Measurements from ENCODE around the gene CTSL. TPM values are rescaled to one million over a fixed set of nuclear protein-coding genes. Genes with fewer than 3 reads are reported as not detected.

Gene CTSL
- total RNA-seq, 1 experiment from 2014 or later = 63.2 TPM

- CTCF ChIA-PET = no interaction called here
- TF ChIP-seq EZH2 (IDR thresholded peaks at IDR 0.05; ENCODE audit: low read length, unreplicated experiment) = no peak
- TF ChIP-seq, protein P1, sequence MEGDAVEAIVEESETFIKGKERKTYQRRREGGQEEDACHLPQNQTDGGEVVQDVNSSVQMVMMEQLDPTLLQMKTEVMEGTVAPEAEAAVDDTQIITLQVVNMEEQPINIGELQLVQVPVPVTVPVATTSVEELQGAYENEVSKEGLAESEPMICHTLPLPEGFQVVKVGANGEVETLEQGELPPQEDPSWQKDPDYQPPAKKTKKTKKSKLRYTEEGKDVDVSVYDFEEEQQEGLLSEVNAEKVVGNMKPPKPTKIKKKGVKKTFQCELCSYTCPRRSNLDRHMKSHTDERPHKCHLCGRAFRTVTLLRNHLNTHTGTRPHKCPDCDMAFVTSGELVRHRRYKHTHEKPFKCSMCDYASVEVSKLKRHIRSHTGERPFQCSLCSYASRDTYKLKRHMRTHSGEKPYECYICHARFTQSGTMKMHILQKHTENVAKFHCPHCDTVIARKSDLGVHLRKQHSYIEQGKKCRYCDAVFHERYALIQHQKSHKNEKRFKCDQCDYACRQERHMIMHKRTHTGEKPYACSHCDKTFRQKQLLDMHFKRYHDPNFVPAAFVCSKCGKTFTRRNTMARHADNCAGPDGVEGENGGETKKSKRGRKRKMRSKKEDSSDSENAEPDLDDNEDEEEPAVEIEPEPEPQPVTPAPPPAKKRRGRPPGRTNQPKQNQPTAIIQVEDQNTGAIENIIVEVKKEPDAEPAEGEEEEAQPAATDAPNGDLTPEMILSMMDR (conservative IDR thresholded peaks at IDR 0.05; ENCODE audit: low read depth, low read length) = no peak
- TF ChIP-seq EZH2phosphoT487 (IDR thresholded peaks at IDR 0.05; ENCODE audit: borderline replicate concordance, low read length) = no peak
These were observed 24.4 kb upstream of the CTSL start for GRCh38 chr9:87701491-87701890.

GRCh38 chr9:87701931-87702421 is 23.9 kb upstream of the CTSL start:
- DNase-seq (no peak), ATAC-seq (no peak)
- intact Hi-C loops (cut with micrococcal nuclease) = no loop called here
- Histone ChIP-seq H3K79me2 (ENCODE audit: low read length) (no peaks in the 10 kb centered on the region), H2AFZ (ENCODE audit: low read length) (no peak overlapping the region), H3K27ac (ENCODE audit: low read length) (no peak overlapping the region), H3K9me2 (replicated peaks; ENCODE audit: low read length) (no peaks in the 10 kb centered on the region), H3K4me3 (ENCODE audit: low read length) (no peak overlapping the region), H3K9me3 (ENCODE audit: low read length) (no peaks in the 10 kb centered on the region), H3K27me3 (ENCODE audit: low read length) (no peaks in the 10 kb centered on the region), H3K4me1 (ENCODE audit: insufficient read depth, low read length) (peaks cover 19% of the 10 kb centered on the region; the same call in 1 of the 2 replicates), H3F3A (ENCODE audit: low read length, unreplicated experiment) (no peaks in the 10 kb centered on the region), H3K9ac (ENCODE audit: low read length) (no peak overlapping the region), H3K36me3 (ENCODE audit: low read depth, low read length) (no peaks in the 10 kb centered on the region), H3K4me2 (ENCODE audit: low read length) (no peak overlapping the region), H4K20me1 (ENCODE audit: low read length) (no peaks in the 10 kb centered on the region)
- ChIA-PET CTCF (no interaction called here), POLR2A (ENCODE audit: unreplicated experiment) (no interaction called here)
- TF ChIP-seq EZH2phosphoT487 (IDR thresholded peaks at IDR 0.05; ENCODE audit: borderline replicate concordance, low read length) (no peak), EZH2 (IDR thresholded peaks at IDR 0.05; ENCODE audit: low read length, unreplicated experiment) (no peak)
- TF ChIP-seq, protein P1 (conservative IDR thresholded peaks at IDR 0.05; ENCODE audit: low read depth, low read length) = no peak
- BruUV-seq (replicated peaks) = no TSS peak

More at GRCh38 chr9:87701491-87701890, 24.4 kb upstream of the CTSL start:
- ATAC-seq = no peak
- no peaks in the 10 kb centered on the region for H3K79me2 ChIP-seq (ENCODE audit: low read length)
- no TSS peak for BruUV-seq (replicated peaks)
- H3K36me3 ChIP-seq (ENCODE audit: low read depth, low read length) = no peaks in the 10 kb centered on the region
- no peaks in the 10 kb centered on the region for H3K27me3 ChIP-seq (ENCODE audit: low read length)
- no peak overlapping the region for H3K4me2 ChIP-seq (ENCODE audit: low read length)
- intact Hi-C loops (cut with micrococcal nuclease) = no loop called here
- H3K27ac ChIP-seq (ENCODE audit: low read length) = no peak overlapping the region
- H3K9me3 ChIP-seq (ENCODE audit: low read length) = no peaks in the 10 kb centered on the region
- POLR2A ChIA-PET (ENCODE audit: unreplicated experiment) = no interaction called here
- no peak for DNase-seq
- H3K9ac ChIP-seq (ENCODE audit: low read length) = no peak overlapping the region
- H3K9me2 ChIP-seq (replicated peaks; ENCODE audit: low read length) = no peaks in the 10 kb centered on the region
- no peaks in the 10 kb centered on the region for H4K20me1 ChIP-seq (ENCODE audit: low read length)
- H3K4me1 ChIP-seq (ENCODE audit: insufficient read depth, low read length) = peaks cover 19% of the 10 kb centered on the region; the same call in 1 of the 2 replicates
- no peak overlapping the region for H3K4me3 ChIP-seq (ENCODE audit: low read length)
- no peaks in the 10 kb centered on the region for H3F3A ChIP-seq (ENCODE audit: low read length, unreplicated experiment)
- H2AFZ ChIP-seq (ENCODE audit: low read length) = no peak overlapping the region

- intact Hi-C loops (cut with micrococcal nuclease) = no loop called here
- ATAC-seq (no peak), DNase-seq (peak; percentile 12)
- TF ChIP-seq EZH2phosphoT487 (IDR thresholded peaks at IDR 0.05; ENCODE audit: borderline replicate concordance, low read length) (no peak), EZH2 (IDR thresholded peaks at IDR 0.05; ENCODE audit: low read length, unreplicated experiment) (no peak)
- TF ChIP-seq, protein P1 (conservative IDR thresholded peaks at IDR 0.05; ENCODE audit: low read depth, low read length) = no peak
- no peaks in the 10 kb centered on the region for H3K9me2 ChIP-seq (replicated peaks; ENCODE audit: low read length)
- H3K27ac ChIP-seq (ENCODE audit: low read length) = no peak overlapping the region
- no peaks in the 10 kb centered on the region for H3K27me3 ChIP-seq (ENCODE audit: low read length)
- H3K9ac ChIP-seq (ENCODE audit: low read length) = no peak overlapping the region
- H4K20me1 ChIP-seq (ENCODE audit: low read length) = no peaks in the 10 kb centered on the region
- no TSS peak for BruUV-seq (replicated peaks)
- no peak overlapping the region for H2AFZ ChIP-seq (ENCODE audit: low read length)
- H3K4me2 ChIP-seq (ENCODE audit: low read length) = no peak overlapping the region
- POLR2A ChIA-PET (ENCODE audit: unreplicated experiment) = no interaction called here
- CTCF ChIA-PET = no interaction called here
- H3K36me3 ChIP-seq (ENCODE audit: low read depth, low read length) = no peaks in the 10 kb centered on the region
- no peak overlapping the region for H3K4me3 ChIP-seq (ENCODE audit: low read length)
- H3K79me2 ChIP-seq (ENCODE audit: low read length) = no peaks in the 10 kb centered on the region
- H3K4me1 ChIP-seq (ENCODE audit: insufficient read depth, low read length) = peaks cover 19% of the 10 kb centered on the region; the same call in 1 of the 2 replicates
- no peaks in the 10 kb centered on the region for H3K9me3 ChIP-seq (ENCODE audit: low read length)
- H3F3A ChIP-seq (ENCODE audit: low read length, unreplicated experiment) = no peaks in the 10 kb centered on the region
These were observed 23.0 kb upstream of the CTSL start for GRCh38 chr9:87702921-87703320.

Data from PC-3 (cell line).